Hindlimb muscle (tissue), 1 donor: ENCODE results near the gene COA3. TPM values are rescaled to one million over a fixed set of nuclear protein-coding genes. Genes with fewer than 3 reads are reported as not detected.
"Not testable (repeated sequence)": the region's sequence is repeated elsewhere in the genome, so short reads cannot be mapped to it uniquely, and the experiment has no call there.

Experiments
- DNase-seq: peaks from one replicate; pipeline ENCODE4 v3.0.0-alpha.2; 2013
- polyA plus RNA-seq: library from polyadenylated mRNA; unstranded; fragments of 120-200 nt; gene quantifications from one replicate; pipeline ENCODE4 v1.2.1, GENCODE V29; 2013; ENCODE audit not compliant: insufficient read length

Gene COA3
- polyA plus RNA-seq, 1 donor: 53.5 TPM

GRCh38 chr17:42781639-42782165, 16.8 kb downstream of the COA3 start:
- DNase-seq: no peak

DNA sequence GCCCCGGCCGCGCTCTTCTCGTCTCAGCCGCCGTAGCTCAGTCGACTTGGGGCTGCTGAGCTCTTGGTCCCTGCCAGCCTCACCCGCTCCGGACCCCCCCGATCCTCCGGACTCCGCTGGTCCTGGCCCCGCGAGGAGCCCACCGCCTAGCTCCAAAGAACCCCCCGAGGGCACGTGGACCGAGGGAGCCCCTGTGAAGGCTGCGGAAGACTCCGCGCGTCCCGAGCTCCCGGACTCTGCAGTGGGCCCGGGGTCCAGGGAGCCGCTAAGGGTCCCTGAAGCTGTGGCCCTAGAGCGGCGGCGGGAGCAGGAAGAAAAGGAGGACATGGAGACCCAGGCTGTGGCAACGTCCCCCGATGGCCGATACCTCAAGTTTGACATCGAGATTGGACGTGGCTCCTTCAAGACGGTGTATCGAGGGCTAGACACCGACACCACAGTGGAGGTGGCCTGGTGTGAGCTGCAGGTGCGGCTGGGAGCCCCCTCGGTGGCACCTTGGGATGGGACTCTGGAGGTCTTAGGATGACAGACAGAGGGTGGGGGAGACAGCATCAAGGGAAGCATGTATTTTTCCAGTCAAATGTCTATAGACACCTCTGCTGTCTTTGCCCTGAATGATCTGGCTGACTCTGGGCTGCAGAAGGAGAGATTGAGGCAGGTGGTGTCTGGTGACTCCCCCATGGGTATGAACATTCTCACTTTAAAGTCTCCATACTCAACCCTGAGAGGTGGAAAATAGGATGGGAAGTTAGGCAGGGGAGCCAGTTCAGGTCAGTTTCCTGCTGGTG, 17.5 kb downstream of the COA3 start:
- DNase-seq: no peak

DNA sequence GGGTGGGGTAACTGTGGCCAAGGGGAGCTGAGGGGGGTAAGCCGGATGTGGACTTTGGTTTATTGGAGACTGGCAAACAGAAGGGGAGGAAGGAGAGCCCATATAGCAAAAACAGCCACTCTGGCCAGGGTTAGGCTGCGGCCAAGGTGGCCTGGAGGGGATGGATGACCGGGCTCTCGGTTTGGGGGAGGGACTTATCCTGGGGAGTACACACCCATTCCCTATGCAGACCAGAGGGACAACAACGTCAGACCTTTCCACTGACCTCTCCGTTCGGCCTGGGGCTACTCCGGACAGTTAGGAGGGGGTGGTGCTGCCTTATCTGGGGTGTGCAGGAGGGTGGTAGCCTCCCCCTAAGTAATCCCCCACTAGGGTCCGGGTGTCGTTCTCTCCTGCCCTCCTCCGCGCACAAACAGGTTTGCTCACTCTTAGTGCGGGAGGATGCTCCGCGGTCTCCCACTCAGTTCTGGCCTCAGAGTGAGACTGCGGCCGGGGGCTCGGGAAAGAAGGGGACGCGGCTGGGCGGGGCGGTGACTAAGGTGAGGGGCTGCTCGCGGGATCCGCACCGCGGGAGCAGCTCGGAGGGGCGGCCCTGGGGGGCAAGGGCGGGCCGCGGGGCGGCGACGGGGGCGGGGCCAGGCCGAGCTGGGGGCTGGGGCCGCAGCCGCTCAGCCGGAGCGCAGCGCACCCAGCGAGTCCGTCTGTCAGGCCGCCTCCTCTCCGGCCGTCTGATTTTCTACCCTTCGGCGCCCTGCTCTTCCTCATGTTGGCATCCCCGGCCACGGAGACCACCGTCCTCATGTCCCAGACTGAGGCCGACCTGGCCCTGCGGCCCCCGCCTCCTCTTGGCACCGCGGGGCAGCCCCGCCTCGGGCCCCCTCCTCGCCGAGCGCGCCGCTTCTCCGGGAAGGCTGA, 18.3 kb downstream of the COA3 start, which contains the start of gene WNK4:
Gene WNK4 (plus strand): TSS at position 675 of the 915 bp plus-strand sequence. CDS start 89 bp downstream, at position 764.
- no peak for DNase-seq

DNA sequence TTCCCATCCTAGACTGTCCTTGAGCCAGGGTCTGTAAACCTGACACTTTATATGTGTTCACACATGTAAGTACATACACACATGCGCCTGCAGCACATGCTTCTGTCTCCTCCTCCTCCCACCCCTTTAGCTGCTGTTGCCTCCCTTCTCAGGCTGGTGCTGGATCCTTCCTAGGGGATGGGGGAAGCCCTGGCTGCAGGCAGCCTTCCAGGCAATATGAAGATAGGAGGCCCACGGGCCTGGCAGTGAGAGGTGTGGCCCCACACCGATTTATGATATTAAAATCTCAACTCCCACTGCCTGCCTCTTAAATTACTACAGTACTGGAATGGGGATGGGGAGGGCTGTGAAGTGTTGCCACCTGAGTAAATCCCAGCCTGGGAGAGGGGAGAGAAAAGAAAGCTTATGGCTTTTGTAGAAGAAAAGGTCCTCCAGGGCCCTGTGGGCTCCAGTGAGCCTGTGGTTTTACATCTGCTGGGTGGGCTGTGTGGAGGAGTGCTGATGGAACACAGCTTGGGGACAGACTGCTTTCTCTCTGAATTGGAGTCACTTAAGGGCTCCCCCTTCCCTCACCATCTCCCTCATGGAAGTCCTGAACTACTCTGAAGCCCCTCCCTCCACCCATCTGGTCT, 19.1 kb downstream of the COA3 start:
- no peak for DNase-seq

DNA sequence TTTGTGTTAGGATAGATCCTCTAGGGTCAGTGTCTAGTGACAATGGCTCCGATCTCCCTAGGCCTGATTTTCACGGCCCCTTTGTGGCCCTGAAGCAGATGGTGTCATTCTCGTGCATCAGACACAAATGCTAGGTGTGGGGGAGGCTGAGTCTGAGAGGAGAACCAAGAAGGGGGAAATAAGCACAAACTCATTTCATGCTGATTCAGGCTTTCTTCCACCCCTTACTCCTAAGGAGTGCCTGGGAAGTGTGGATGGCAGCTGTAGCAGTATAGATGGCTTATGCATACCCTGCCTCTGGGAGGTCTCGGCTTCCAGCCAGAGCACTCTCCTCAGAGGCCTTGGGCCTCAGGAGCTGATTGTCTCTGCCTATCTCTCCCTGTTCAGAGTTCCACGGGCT, 19.9 kb downstream of the COA3 start:
- no peak for DNase-seq

GRCh38 chr17:42775534-42776098, 22.9 kb downstream of the COA3 start:
- no peak for DNase-seq

- DNase-seq: no peak
Measured at GRCh38 chr17:42774066-42774745, 24.3 kb downstream of the COA3 start.

DNA sequence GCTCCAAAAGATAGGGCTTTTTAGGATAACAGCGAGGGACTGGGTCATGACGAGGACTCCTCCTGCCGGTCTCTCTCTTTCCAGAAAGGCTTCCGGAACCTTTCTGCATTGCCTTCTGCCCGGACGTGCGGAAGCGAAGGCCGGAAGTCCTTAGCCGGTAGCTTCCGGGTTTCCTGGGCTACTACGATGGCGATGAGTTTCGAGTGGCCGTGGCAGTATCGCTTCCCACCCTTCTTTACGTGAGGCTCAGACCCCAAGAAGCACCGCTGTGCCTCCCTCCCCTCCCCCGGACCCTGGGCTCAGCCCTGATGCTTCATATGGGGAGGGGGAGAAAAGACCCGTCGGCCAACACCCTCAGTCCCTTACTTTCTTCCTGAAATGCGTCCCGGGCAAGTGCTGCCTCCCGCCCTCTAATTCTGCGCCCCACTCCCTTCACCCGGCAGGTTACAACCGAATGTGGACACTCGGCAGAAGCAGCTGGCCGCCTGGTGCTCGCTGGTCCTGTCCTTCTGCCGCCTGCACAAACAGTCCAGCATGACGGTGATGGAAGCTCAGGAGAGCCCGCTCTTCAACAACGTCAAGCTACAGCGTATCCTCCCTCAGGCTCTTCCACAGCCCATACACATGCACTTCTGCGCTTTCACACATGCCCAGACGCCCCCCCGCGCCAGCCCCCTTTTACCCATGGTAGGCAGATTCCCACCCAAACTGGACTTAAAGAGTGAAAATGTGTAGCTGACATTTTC, 25.0 kb downstream of the COA3 start, which contains the start of gene VPS25:
Gene VPS25 (plus strand): TSS at position 160 of the 746 bp plus-strand sequence. CDS start 27 bp downstream, at position 187.
- peak; percentile 84 for DNase-seq

DNA sequence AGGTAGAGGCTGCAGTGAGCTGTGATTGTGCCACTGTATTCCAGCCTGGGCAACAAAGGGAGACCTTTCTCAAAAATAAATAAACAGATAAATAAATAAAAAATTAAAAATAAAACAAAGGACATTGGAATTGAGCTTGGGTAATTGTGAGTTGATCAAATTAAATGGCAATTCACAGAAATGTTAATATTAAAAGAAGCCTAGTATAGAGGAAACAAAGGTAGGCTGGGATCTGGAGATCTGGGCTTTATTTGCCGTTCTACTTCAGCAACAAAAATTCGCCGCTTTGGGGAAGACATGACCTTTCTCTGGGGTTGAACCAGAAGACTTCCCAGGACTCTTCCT, 25.6 kb downstream of the COA3 start:
- DNase-seq: no peak

GRCh38 chr17:42769964-42770363, 28.5 kb downstream of the COA3 start:
- DNase-seq: not testable (repeated sequence)

- not testable (repeated sequence) for DNase-seq
Measured at GRCh38 chr17:42768006-42768405, 30.5 kb downstream of the COA3 start.

DNA sequence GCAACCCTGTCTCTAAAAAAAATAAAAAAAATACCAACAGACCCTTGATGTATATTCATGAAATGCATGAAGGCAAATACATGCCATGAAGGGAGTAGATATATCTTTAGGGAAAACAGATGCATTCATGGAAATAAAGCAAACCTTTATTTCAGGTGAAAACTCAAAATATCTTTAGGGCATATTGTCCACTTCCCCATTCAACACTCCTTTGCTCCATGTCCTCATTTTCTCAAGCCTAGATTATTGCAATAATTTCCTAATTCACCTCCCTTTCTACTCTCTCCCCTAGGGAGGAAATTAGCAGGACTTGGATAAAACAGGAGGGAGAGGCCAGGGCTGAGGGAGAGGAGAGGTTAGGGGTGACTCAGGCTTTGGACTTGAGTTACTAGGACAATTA, 31.0 kb downstream of the COA3 start:
- DNase-seq: no peak

DNA sequence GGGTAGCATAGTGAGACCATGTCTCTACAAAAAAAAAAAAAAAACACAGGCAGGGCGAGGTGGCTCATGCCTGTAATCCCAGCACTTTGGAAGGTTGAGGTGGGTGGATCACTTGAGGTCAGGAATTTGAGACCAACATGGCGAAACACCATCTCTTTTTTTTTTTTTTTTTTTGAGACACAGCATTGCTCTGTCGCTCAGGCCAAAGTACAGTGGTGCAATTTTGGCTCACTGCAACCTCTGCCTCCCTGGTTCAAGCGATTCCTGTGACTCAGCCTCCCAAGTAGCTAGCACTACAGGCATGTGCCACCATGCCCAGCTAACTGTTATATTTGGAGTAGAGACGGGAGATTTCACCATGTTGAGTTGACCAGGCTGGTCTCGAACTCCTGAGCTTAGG, 32.4 kb downstream of the COA3 start:
- DNase-seq: no peak

DNA sequence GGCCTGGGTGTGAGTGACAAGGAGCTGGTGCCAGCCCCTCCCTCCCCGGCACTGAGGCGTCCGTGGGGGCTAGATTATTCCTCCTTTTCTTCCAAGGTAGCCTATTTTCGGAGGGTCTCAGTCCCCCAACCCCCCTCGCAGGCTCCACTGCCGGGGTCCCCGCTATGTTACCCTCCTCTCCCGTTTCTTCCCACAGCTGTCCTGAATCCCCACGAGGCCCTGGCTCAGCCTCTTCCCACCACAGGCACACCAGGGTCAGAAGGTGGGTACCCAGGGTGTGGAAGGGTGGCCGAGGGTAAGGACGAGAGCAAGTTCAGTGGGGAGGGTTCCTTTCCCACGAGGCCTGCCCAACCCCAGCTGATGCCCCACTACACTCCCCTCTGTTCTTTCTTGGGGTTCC, 36.9 kb downstream of the COA3 start:
- no peak for DNase-seq

DNA sequence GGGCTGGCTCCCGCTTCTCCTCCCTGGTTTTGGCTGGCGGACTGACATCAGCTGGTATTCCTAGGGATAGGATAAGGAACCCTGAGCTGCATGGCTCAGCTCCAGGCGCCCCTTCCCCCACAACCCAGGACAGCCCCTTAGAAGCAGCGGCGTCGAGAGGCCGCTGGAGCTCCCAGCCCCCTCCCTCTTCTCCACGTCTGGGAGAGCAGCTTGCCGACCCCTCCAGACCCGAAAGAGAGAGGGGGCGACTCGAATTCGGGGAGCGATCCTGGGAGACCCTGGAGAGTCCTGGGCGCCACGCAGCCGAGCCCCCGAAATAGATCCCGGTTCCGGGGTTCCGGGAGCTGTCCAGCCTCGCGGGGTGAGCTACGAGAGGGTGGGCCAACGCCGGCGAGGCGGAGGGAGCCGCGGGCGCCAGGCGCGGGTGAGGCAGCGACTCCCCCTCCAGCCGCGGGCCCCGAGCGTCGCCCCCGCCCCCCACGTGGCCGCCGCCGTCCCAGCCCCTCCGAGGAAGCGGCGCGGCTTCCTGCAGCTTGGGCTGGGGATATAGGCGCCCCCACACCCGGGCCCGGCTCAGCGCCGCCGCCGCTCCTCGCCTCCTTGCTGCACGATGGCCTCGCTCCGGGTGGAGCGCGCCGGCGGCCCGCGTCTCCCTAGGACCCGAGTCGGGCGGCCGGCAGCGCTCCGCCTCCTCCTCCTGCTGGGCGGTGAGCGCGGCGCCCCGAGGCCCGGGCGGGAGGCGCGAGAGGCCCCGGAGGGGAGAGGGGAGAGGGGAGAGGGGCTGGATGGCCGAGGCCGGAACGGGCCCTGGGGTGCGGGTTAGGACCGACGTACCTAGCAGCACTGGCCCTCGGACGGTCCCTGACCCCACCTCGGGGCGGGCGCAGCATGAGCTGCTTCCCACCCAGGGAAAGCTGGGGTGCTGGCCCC, 37.6 kb downstream of the COA3 start, which contains the start of gene RAMP2:
Gene RAMP2 (plus strand): TSS at position 576 of the 930 bp plus-strand sequence. CDS start 35 bp downstream, at position 611.
- DNase-seq: no peak

GRCh38 chr17:42759982-42760651, 38.4 kb downstream of the COA3 start:
- no peak for DNase-seq

DNA sequence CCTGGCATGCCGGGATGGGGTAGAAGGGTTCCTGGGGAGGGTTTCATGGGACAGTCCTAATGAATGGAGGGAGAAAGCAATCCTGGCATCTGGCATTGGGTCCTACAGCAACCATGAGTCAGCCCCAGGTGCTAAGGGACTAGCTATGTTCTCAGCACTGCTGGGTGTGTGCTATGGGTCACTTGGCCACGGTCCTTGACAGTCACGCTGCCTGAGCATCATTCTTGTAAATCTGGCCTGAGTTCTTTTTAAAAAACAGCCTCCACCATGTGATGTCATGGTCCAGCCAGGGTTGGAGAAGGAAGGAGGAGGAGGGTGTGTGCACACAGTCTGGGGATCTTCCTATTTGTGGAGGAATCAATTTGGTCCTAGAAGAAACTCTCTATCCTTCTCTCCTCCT, 43.7 kb downstream of the COA3 start:
- DNase-seq: no peak

GRCh38 chr17:42751628-42752027, 46.9 kb downstream of the COA3 start:
- no peak for DNase-seq

DNA sequence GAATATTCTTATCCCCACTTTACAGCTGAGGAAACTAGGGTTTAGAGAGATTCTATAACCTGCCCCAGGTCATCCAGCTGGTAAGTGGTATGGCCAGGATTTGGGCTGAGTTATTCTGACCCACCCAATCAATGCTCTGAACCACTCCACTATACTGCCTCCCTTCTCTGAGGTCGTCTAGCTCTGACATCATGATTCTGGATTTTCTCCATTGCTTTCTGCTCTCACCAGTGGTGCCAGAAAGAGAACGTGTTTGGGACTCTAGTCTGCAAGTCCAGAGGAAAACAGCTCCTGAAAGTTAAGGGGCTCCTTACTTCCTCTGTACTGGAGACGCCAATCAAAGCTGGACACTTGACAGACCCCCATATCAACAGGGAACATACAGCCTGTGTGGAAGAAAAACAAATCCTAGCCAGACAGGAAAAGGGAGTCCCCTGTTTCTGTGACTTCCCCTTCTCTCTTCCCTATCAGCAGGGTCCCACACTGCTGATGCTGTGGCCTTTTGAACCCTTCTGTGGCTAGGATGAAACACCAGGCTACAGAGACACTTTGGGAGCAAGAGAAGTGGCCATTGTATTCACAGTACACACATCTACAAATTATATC, 47.7 kb downstream of the COA3 start:
- no peak for DNase-seq
